Measurements from ENCODE around the gene CCDC50. TPM values are rescaled to one million over a fixed set of nuclear protein-coding genes. Genes with fewer than 3 reads are reported as not detected.

Gene CCDC50
- total and polyA plus RNA-seq, 2 donors (not counting 3 experiments of a cell fraction or from before 2014, with no cell fraction given) = 44.4 to 137 TPM

DNA sequence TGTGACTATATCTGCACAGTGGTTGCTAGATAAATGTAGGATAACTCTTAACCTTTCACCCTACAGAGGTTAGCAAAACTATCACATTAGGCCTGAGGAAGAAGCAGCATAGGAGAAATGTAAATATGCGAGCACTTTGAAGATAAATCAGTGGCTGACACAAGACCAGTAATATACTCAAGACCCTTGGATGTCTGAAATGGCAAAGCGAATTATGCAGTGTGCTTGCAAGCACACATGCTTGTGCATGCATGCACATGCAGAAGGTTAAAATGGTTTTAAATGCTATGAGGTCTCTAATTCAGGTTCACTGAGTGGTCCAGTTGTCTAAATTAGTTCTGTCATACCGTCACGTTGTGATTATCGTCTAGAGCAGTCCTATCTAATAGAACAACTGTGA, 14.7 kb downstream of the CCDC50 start:
- TF ChIP-seq, protein P1, sequence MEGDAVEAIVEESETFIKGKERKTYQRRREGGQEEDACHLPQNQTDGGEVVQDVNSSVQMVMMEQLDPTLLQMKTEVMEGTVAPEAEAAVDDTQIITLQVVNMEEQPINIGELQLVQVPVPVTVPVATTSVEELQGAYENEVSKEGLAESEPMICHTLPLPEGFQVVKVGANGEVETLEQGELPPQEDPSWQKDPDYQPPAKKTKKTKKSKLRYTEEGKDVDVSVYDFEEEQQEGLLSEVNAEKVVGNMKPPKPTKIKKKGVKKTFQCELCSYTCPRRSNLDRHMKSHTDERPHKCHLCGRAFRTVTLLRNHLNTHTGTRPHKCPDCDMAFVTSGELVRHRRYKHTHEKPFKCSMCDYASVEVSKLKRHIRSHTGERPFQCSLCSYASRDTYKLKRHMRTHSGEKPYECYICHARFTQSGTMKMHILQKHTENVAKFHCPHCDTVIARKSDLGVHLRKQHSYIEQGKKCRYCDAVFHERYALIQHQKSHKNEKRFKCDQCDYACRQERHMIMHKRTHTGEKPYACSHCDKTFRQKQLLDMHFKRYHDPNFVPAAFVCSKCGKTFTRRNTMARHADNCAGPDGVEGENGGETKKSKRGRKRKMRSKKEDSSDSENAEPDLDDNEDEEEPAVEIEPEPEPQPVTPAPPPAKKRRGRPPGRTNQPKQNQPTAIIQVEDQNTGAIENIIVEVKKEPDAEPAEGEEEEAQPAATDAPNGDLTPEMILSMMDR (IDR thresholded peaks at IDR 0.05; ENCODE audit: extremely low read depth in 1 of 2, insufficient read depth in 1 of 2, low read depth in 1 of 2, low read length in 2 of 2) = no peak
- no peak for TF ChIP-seq EZH2 (IDR thresholded peaks at IDR 0.05; ENCODE audit: borderline replicate concordance, low read depth, low read length, severe bottlenecking)
- no peak for TF ChIP-seq GATA2 (IDR thresholded peaks at IDR 0.05; ENCODE audit: insufficient read depth, insufficient read length, low read depth, low read length)
- TF ChIP-seq POLR2AphosphoS5 (IDR thresholded peaks at IDR 0.05; ENCODE audit: insufficient read depth, low read depth, low read length) = no peak
- TF ChIP-seq, protein P2, sequence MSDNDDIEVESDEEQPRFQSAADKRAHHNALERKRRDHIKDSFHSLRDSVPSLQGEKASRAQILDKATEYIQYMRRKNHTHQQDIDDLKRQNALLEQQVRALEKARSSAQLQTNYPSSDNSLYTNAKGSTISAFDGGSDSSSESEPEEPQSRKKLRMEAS (IDR thresholded peaks at IDR 0.05; ENCODE audit: insufficient read depth, insufficient read length) = no peak
- no peak for TF ChIP-seq MYC (IDR thresholded peaks at IDR 0.05; ENCODE audit: low read depth, low read length)
- no peak for TF ChIP-seq POLR2A (IDR thresholded peaks at IDR 0.05; ENCODE audit: low read depth, low read length)
- TF ChIP-seq JUN (IDR thresholded peaks at IDR 0.05; ENCODE audit: borderline replicate concordance, insufficient read depth, insufficient read length, low read depth) = no peak
- no peak for TF ChIP-seq FOS (IDR thresholded peaks at IDR 0.05; ENCODE audit: borderline replicate concordance, insufficient read depth, low read length)
- no peaks in the 10 kb centered on the region for H3K9me3 ChIP-seq (replicated peaks; ENCODE audit: control insufficient read depth, insufficient read depth, low read length)
- no peak overlapping the region for H3K9ac ChIP-seq (replicated peaks; ENCODE audit: extremely low read depth, insufficient read depth, low read length)
- no peak overlapping the region for H3K4me3 ChIP-seq (replicated peaks in 1 of 3; ENCODE audit: insufficient read depth in 1 of 3, low read depth in 1 of 3, low read length in 3 of 3)
- dilution Hi-C loops (cut with MboI; ENCODE audit: extremely low pct_ligation_motif_present, low sequenced_read_pairs) = no loop called here
- POLR2A ChIA-PET = no interaction called here
- no peaks in the 10 kb centered on the region for H3K27me3 ChIP-seq (ENCODE audit: control insufficient read depth in 2 of 2, insufficient read depth in 2 of 2, low read length in 2 of 2)
- BruUV-seq (replicated peaks) = no TSS peak
- H3K36me3 ChIP-seq (ENCODE audit: control insufficient read depth in 2 of 2, extremely low read depth in 1 of 2, insufficient read depth in 2 of 2, low read length in 2 of 2) = peaks cover 0 to 2% of the 10 kb centered on the region in 2 experiments
- DNase-seq (ENCODE audit: low read depth, low spot score) (no peak), FAIRE-seq (no peak)
- H3K4me1 ChIP-seq (ENCODE audit: control insufficient read depth, extremely low read depth, insufficient read depth, low read length) = peaks cover 33% of the 10 kb centered on the region
- H2AFZ ChIP-seq (ENCODE audit: low read depth, low read length) = no peak overlapping the region
- peaks cover 2% of the 10 kb centered on the region for H4K20me1 ChIP-seq (replicated peaks; ENCODE audit: control insufficient read depth, extremely low read depth, insufficient read depth, low read length)
- no peak overlapping the region for H3K4me2 ChIP-seq (ENCODE audit: insufficient read depth, low read length)
- H3K79me2 ChIP-seq (ENCODE audit: control insufficient read depth, insufficient read depth, low read length) = peaks cover 100% of the 10 kb centered on the region
- CTCF ChIA-PET = interaction anchor here (1.7 to 2.6 kb wide), 2 partner anchors 12 to 14 kb away, joined by 4 to 7 read pairs; no protein-coding TSS in a partner anchor
- intact Hi-C loops (cut with micrococcal nuclease) = no loop called here
- H3K27ac ChIP-seq (ENCODE audit: insufficient read depth, low read depth, low read length) = no peak overlapping the region
- H3K9me1 ChIP-seq (replicated peaks; ENCODE audit: control insufficient read depth, extremely low read depth, insufficient read depth, low read length) = no peaks in the 10 kb centered on the region

Data from endothelial cell of umbilical vein (primary cell).